Measurements from ENCODE around the gene NPC1.

Gene NPC1

GRCh38 chr18:23545247-23545789, 41.0 kb downstream of the NPC1 start:
- DNase-seq, result no peak

- no peak for DNase-seq
These were observed 43.8 kb downstream of the NPC1 start for GRCh38 chr18:23542461-23542860.

- DNase-seq, result no peak
These were observed 44.8 kb downstream of the NPC1 start for GRCh38 chr18:23541349-23542093.

- peak in 1 of 2 donors; percentile 73 for DNase-seq
These were observed 45.4 kb downstream of the NPC1 start for GRCh38 chr18:23540867-23541266.

- DNase-seq, result peak in 1 of 2 donors; percentile 27
These were observed 46.3 kb downstream of the NPC1 start for GRCh38 chr18:23539911-23540525.

- no peak for DNase-seq
These were observed 47.0 kb downstream of the NPC1 start for GRCh38 chr18:23539296-23539695.

- DNase-seq, result no peak
These were observed 47.4 kb downstream of the NPC1 start for GRCh38 chr18:23538870-23539269.

GRCh38 chr18:23538001-23538400, 48.3 kb downstream of the NPC1 start:
- DNase-seq, result no peak

- DNase-seq, result no peak
These were observed 49.0 kb downstream of the NPC1 start for GRCh38 chr18:23537274-23537673.

- DNase-seq, result no peak
These were observed 50.1 kb downstream of the NPC1 start for GRCh38 chr18:23536204-23536603.

- DNase-seq, result no peak
These were observed 52.0 kb downstream of the NPC1 start for GRCh38 chr18:23534276-23534675.

GRCh38 chr18:23532848-23533247, 53.5 kb downstream of the NPC1 start:
- no peak for DNase-seq

GRCh38 chr18:23531912-23532311, 54.4 kb downstream of the NPC1 start:
- DNase-seq, result no peak

- no peak for DNase-seq
These were observed 56.1 kb downstream of the NPC1 start for GRCh38 chr18:23530195-23530594.

- no peak for DNase-seq
These were observed 56.7 kb downstream of the NPC1 start for GRCh38 chr18:23529604-23530003.

GRCh38 chr18:23528580-23529472, 57.5 kb downstream of the NPC1 start:
- no peak for DNase-seq

- no peak for DNase-seq
These were observed 59.7 kb downstream of the NPC1 start for GRCh38 chr18:23526501-23527063.

- no peak for DNase-seq
These were observed 62.0 kb downstream of the NPC1 start for GRCh38 chr18:23524213-23524707.

- DNase-seq, result peak in 1 of 2 donors; percentile 17
These were observed 62.7 kb downstream of the NPC1 start for GRCh38 chr18:23523429-23524212.

- DNase-seq, result no peak
These were observed 64.4 kb downstream of the NPC1 start for GRCh38 chr18:23521907-23522306.

- DNase-seq, result no peak
These were observed 65.0 kb downstream of the NPC1 start for GRCh38 chr18:23521271-23521670.

GRCh38 chr18:23519734-23520133, 66.6 kb downstream of the NPC1 start:
- peak in 1 of 2 donors; percentile 24 for DNase-seq

All from bone marrow (tissue), 2 donors.